NB4 (cell line): Measurements from ENCODE around the gene MCF2.

Experiments used
- MAX ChIP-seq: IDR thresholded peaks from 2 replicates; pipeline ENCODE4 v1.6.1; 2011; ENCODE audit warnings: low read depth, low read length
- POLR2A ChIP-seq: IDR thresholded peaks from 2 replicates; pipeline ENCODE4 v1.6.1; 2011; ENCODE audit warnings: mild to moderate bottlenecking; ENCODE audit not compliant: insufficient read length; ENCODE audit errors: extremely low read depth
- TF ChIP-seq, protein P1 (sequence below): IDR thresholded peaks from one replicate; pipeline ENCODE4 v1.5.1; 2012; ENCODE audit warnings: low read depth, low read length

- TF ChIP-seq, protein P1, sequence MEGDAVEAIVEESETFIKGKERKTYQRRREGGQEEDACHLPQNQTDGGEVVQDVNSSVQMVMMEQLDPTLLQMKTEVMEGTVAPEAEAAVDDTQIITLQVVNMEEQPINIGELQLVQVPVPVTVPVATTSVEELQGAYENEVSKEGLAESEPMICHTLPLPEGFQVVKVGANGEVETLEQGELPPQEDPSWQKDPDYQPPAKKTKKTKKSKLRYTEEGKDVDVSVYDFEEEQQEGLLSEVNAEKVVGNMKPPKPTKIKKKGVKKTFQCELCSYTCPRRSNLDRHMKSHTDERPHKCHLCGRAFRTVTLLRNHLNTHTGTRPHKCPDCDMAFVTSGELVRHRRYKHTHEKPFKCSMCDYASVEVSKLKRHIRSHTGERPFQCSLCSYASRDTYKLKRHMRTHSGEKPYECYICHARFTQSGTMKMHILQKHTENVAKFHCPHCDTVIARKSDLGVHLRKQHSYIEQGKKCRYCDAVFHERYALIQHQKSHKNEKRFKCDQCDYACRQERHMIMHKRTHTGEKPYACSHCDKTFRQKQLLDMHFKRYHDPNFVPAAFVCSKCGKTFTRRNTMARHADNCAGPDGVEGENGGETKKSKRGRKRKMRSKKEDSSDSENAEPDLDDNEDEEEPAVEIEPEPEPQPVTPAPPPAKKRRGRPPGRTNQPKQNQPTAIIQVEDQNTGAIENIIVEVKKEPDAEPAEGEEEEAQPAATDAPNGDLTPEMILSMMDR, result no peak
- TF ChIP-seq POLR2A (no peak), MAX (no peak)
These were observed 28.2 kb upstream of the MCF2 start for GRCh38 chrX:139736151-139736550.
